Keratinocyte (primary cell): ENCODE data around the gene CACNA1I.

Source experiments
- EZH2 ChIP-seq: IDR thresholded peaks from one replicate; pipeline ENCODE4 v1.6.1; 2012; ENCODE audit warnings: inconsistent platforms, mild to moderate bottlenecking, low read length, moderate library complexity
- TF ChIP-seq, protein P1 (sequence below), 3 experiments: IDR thresholded peaks in 1 of 3; conservative IDR thresholded peaks in 1 of 3; optimal IDR thresholded peaks in 1 of 3; 2 replicates in 2 of 3; 3 replicates in 1 of 3; pipeline versions ENCODE3 to v1.5.1; 2011; ENCODE audit warnings: low read length in 3 of 3, mild to moderate bottlenecking in 3 of 3, moderate library complexity in 2 of 3, control low read depth in 1 of 3, inconsistent platforms in 1 of 3; ENCODE audit not compliant: insufficient read depth in 2 of 3; ENCODE audit errors: extremely low read depth in 1 of 3

DNA sequence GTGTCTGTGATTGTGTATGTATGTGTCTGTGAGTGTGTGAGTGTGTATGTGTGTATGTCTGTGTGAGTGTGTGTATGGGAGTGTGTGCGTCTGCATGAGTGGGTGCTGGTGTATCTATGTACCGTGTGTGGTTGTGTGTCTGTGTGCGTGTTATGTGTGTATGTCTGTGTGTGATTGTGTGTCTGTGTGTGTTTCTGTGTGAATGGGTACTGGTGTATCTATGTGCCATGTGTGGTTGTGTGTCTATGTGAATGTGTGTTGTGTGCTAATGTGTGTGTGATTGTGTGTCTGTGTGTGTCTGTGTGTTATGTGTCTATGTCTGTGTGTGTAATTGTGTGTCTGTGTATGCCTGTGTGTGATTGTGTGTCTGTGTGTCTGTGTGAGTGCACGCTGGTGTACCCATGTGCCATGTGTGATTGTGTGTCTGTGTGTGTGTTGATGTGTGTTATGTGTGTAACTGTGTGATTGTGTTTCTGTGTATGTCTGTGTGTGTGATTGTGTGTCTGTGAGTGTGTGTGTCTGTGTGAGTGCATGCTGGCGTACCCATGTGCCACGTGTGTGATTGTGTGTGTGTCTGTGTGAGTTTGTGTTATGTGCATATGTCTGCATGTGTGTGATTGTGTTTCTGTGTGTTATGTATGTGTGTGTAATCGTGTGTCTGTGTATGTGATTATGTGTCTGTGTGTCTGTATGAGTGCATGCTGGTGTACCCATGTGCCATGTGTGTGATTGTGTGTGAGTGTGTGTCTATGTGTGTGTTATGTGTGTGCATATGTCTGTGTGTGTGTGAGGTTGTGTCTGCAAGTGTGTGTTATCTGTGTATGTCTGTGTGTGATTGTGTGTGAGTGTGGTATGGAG, 6.8 kb upstream of the CACNA1I start:
- TF ChIP-seq, protein P1, sequence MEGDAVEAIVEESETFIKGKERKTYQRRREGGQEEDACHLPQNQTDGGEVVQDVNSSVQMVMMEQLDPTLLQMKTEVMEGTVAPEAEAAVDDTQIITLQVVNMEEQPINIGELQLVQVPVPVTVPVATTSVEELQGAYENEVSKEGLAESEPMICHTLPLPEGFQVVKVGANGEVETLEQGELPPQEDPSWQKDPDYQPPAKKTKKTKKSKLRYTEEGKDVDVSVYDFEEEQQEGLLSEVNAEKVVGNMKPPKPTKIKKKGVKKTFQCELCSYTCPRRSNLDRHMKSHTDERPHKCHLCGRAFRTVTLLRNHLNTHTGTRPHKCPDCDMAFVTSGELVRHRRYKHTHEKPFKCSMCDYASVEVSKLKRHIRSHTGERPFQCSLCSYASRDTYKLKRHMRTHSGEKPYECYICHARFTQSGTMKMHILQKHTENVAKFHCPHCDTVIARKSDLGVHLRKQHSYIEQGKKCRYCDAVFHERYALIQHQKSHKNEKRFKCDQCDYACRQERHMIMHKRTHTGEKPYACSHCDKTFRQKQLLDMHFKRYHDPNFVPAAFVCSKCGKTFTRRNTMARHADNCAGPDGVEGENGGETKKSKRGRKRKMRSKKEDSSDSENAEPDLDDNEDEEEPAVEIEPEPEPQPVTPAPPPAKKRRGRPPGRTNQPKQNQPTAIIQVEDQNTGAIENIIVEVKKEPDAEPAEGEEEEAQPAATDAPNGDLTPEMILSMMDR (optimal IDR thresholded peaks at IDR 0.05 in 1 of 3, IDR thresholded peaks at IDR 0.05 in 1 of 3, conservative IDR thresholded peaks at IDR 0.05 in 1 of 3; ENCODE audit: extremely low read depth in 1 of 3, insufficient read depth in 2 of 3, low read length in 3 of 3): no peak
- TF ChIP-seq EZH2: no peak
